ENCODE results near the gene FNDC3B. TPM values are rescaled to one million over a fixed set of nuclear protein-coding genes. Genes with fewer than 3 reads are reported as not detected.

Gene FNDC3B
- total RNA-seq, 4 donors from 2014 or later: 49.7 to 188 (median 165) TPM

GRCh38 chr3:172127929-172128580, 88.7 kb downstream of the FNDC3B start:
- TF ChIP-seq POLR2A (IDR thresholded peaks at IDR 0.05) (no peak), CTCF (IDR thresholded peaks at IDR 0.05) (no peak)
- H3K36me3 ChIP-seq: no peaks in the 10 kb centered on the region
- intact Hi-C loops (cut with DNase I; ENCODE audit: low total_unique reads): no loop called here
- no peak for DNase-seq
- H3K27me3 ChIP-seq: no peaks in the 10 kb centered on the region
- peaks cover 10 to 29% of the 10 kb centered on the region in 2 donors for H3K4me1 ChIP-seq
- H3K9me3 ChIP-seq: no peaks in the 10 kb centered on the region
- H3K27ac ChIP-seq: peak overlapping the region; percentile 5 to 75
- no peak overlapping the region for H3K4me3 ChIP-seq

- Histone ChIP-seq H3K36me3 (no peaks in the 10 kb centered on the region), H3K27me3 (no peaks in the 10 kb centered on the region), H3K27ac (peak overlapping the region; percentile 75 to 82), H3K4me1 (peaks cover 10 to 29% of the 10 kb centered on the region in 2 donors), H3K9me3 (no peaks in the 10 kb centered on the region), H3K4me3 (no peak overlapping the region)
- intact Hi-C loops (cut with DNase I; ENCODE audit: low total_unique reads): no loop called here
- no peak for DNase-seq
- TF ChIP-seq POLR2A (IDR thresholded peaks at IDR 0.05) (no peak), CTCF (IDR thresholded peaks at IDR 0.05) (no peak)
These were observed 89.5 kb downstream of the FNDC3B start for GRCh38 chr3:172128858-172129257.

GRCh38 chr3:172129498-172129849, 90.1 kb downstream of the FNDC3B start:
- Histone ChIP-seq H3K27me3 (no peaks in the 10 kb centered on the region), H3K36me3 (no peaks in the 10 kb centered on the region), H3K4me1 (peaks cover 10 to 29% of the 10 kb centered on the region in 2 donors), H3K27ac (peak overlapping the region; percentile 75 to 82), H3K9me3 (no peaks in the 10 kb centered on the region), H3K4me3 (no peak overlapping the region)
- TF ChIP-seq CTCF (IDR thresholded peaks at IDR 0.05) (no peak), POLR2A (IDR thresholded peaks at IDR 0.05) (no peak)
- intact Hi-C loops (cut with DNase I; ENCODE audit: low total_unique reads): no loop called here
- no peak for DNase-seq

DNA sequence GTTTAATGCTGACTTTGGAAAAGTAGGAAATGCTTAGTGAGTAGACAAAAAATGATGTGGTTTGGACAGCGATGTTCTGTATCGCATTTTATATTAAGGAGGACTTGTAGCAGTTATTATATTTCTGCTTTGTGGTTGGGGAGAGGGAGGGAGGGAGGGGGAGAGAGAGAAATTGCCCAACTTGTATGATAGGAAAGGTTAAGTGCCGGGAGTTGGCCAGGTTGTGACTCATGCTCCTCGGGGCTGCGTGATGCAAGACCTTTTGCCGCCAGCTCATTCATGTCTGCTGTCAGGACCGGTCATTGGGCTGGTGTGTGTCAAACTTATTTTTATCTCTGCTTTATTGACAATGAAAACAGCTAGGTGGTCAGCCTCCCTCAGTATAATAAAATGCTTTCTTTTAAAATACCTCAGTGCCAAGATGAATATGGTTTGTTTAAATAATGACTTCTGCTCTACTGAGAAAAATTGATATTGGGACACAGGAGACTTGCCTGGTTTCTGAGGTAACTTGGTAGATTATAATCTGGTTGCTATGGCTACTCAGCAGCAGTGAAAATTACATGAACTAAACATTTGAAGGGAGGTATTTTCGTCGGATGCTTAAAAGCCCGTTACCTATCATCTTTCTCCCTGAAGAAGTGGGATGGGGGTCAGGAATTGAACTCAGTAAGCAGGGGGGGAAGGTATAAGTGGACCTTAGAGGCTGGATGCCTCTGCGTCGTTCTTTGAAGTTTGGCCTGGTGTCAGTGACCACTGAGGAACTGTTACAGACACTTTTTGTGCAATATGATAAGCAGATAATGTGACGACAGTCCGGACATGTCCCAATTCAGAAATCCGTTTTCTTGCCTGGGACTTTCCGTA, 90.7 kb downstream of the FNDC3B start:
- Histone ChIP-seq H3K27ac (peak overlapping the region; percentile 82 to 86), H3K4me3 (no peak overlapping the region), H3K36me3 (no peaks in the 10 kb centered on the region), H3K9me3 (no peaks in the 10 kb centered on the region), H3K27me3 (no peaks in the 10 kb centered on the region), H3K4me1 (peaks cover 8 to 29% of the 10 kb centered on the region in 2 donors)
- intact Hi-C loops (cut with DNase I; ENCODE audit: low total_unique reads): loop anchor here (10.0 kb wide), 1 partner anchor 185 kb away; no protein-coding TSS in a partner anchor
- DNase-seq: peak; percentile 94 to 97
- TF ChIP-seq POLR2A (IDR thresholded peaks at IDR 0.05) (no peak), CTCF (IDR thresholded peaks at IDR 0.05) (no peak)

GRCh38 chr3:172130717-172131050, 91.3 kb downstream of the FNDC3B start:
- no peaks in the 10 kb centered on the region for H3K36me3 ChIP-seq
- peak overlapping the region; percentile 82 to 86 for H3K27ac ChIP-seq
- H3K9me3 ChIP-seq: no peaks in the 10 kb centered on the region
- no peak for TF ChIP-seq POLR2A (IDR thresholded peaks at IDR 0.05)
- TF ChIP-seq CTCF (IDR thresholded peaks at IDR 0.05): no peak
- DNase-seq: no peak
- H3K4me1 ChIP-seq: peaks cover 2 to 23% of the 10 kb centered on the region in 2 donors
- intact Hi-C loops (cut with DNase I; ENCODE audit: low total_unique reads): loop anchor here (10.0 kb wide), 1 partner anchor 184 kb away; no protein-coding TSS in a partner anchor
- H3K4me3 ChIP-seq: no peak overlapping the region
- no peaks in the 10 kb centered on the region for H3K27me3 ChIP-seq
